ENCODE measurements around the gene PVR. TPM values are rescaled to one million over a fixed set of nuclear protein-coding genes. Genes with fewer than 3 reads are reported as not detected.
"Not testable (repeated sequence)": the region's sequence is repeated elsewhere in the genome, so short reads cannot be mapped to it uniquely, and the experiment has no call there.

Gene PVR
- polyA plus RNA-seq, 1 donor from 2014 or later, result 19.1 TPM

DNA sequence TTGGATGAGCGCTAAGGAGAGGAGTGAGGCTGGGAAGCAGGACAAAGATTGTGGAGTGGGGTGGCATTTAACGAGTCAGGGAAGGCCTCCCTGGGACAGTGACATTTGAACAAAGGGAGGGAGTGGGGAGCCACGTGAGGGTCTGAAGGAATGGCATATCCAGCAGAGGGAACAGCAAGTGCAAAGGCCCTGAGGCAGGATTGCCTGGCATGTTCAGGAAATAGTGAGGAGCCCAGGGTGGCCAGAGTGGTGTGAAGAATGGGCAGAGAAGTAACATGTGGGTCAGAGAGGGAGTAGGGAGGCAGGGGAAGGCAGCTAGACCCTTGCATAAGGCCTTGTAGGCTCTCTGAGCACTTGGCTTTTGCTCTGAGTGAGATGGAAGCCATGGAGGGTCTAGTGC lies 14.9 kb upstream of the PVR start:
- Histone ChIP-seq H3K9me3 (ENCODE audit: low read length) (no peaks in the 10 kb centered on the region), H3K27me3 (ENCODE audit: insufficient read depth, low read depth, low read length) (no peaks in the 10 kb centered on the region), H3K9me2 (ENCODE audit: insufficient read depth, low read length) (no peaks in the 10 kb centered on the region), H3K79me2 (replicated peaks; ENCODE audit: insufficient read depth, low read length) (no peaks in the 10 kb centered on the region), H2AFZ (ENCODE audit: low read depth, low read length) (no peak overlapping the region), H3K4me2 (ENCODE audit: low read length) (no peak overlapping the region), H3F3A (ENCODE audit: insufficient read depth, low read length, poor library complexity, severe bottlenecking) (no peaks in the 10 kb centered on the region), H3K4me3 (ENCODE audit: low read length) (no peak overlapping the region), H4K20me1 (ENCODE audit: insufficient read depth) (no peaks in the 10 kb centered on the region), H3K27ac (ENCODE audit: low read length) (no peak overlapping the region), H3K9ac (ENCODE audit: low read length) (no peak overlapping the region), H3K36me3 (ENCODE audit: insufficient read depth, low read length) (no peaks in the 10 kb centered on the region)
- no peak for TF ChIP-seq EZH2 (IDR thresholded peaks at IDR 0.05; ENCODE audit: borderline replicate concordance, insufficient read depth, low read length, poor library complexity, severe bottlenecking)
- TF ChIP-seq TAF1 (IDR thresholded peaks at IDR 0.05; ENCODE audit: low read depth), result no peak
- TF ChIP-seq, protein P1, sequence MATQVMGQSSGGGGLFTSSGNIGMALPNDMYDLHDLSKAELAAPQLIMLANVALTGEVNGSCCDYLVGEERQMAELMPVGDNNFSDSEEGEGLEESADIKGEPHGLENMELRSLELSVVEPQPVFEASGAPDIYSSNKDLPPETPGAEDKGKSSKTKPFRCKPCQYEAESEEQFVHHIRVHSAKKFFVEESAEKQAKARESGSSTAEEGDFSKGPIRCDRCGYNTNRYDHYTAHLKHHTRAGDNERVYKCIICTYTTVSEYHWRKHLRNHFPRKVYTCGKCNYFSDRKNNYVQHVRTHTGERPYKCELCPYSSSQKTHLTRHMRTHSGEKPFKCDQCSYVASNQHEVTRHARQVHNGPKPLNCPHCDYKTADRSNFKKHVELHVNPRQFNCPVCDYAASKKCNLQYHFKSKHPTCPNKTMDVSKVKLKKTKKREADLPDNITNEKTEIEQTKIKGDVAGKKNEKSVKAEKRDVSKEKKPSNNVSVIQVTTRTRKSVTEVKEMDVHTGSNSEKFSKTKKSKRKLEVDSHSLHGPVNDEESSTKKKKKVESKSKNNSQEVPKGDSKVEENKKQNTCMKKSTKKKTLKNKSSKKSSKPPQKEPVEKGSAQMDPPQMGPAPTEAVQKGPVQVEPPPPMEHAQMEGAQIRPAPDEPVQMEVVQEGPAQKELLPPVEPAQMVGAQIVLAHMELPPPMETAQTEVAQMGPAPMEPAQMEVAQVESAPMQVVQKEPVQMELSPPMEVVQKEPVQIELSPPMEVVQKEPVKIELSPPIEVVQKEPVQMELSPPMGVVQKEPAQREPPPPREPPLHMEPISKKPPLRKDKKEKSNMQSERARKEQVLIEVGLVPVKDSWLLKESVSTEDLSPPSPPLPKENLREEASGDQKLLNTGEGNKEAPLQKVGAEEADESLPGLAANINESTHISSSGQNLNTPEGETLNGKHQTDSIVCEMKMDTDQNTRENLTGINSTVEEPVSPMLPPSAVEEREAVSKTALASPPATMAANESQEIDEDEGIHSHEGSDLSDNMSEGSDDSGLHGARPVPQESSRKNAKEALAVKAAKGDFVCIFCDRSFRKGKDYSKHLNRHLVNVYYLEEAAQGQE (IDR thresholded peaks at IDR 0.05; ENCODE audit: borderline replicate concordance), result no peak
- TF ChIP-seq MXI1 (conservative IDR thresholded peaks at IDR 0.05; ENCODE audit: poor library complexity, severe bottlenecking), result no peak
- no peak for TF ChIP-seq EP300 (conservative IDR thresholded peaks at IDR 0.05; ENCODE audit: poor library complexity, severe bottlenecking)

DNA sequence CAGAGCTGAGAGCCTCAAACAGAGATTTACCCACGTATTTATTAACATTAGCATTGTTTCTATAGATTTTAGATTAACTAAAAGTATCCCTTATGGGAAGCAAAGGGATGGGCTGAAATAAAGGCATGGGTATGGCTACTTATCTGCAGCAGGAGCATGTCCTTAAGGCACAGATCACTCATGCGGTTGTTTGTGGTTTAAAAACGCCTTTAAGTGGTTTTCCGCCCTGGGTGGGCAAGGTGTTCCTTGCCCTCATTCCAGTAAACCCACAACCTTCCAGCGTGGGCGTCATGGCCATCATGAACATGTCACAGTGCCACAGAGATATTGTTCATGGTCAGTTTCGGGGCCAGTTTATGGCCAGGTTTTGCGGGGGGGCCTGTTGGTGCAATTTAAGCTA lies 12.1 kb upstream of the PVR start:
- H3K9me3 ChIP-seq (ENCODE audit: low read length); H3K36me3 ChIP-seq (ENCODE audit: insufficient read depth, low read length); H3K27me3 ChIP-seq (ENCODE audit: insufficient read depth, low read depth, low read length); H3K4me2 ChIP-seq (ENCODE audit: low read length); H3F3A ChIP-seq (ENCODE audit: insufficient read depth, low read length, poor library complexity, severe bottlenecking); H3K4me3 ChIP-seq (ENCODE audit: low read length); H3K79me2 ChIP-seq (replicated peaks; ENCODE audit: insufficient read depth, low read length); H3K27ac ChIP-seq (ENCODE audit: low read length); H4K20me1 ChIP-seq (ENCODE audit: insufficient read depth); H3K9me2 ChIP-seq (ENCODE audit: insufficient read depth, low read length); H2AFZ ChIP-seq (ENCODE audit: low read depth, low read length); H3K9ac ChIP-seq (ENCODE audit: low read length): not testable (repeated sequence)

DNA sequence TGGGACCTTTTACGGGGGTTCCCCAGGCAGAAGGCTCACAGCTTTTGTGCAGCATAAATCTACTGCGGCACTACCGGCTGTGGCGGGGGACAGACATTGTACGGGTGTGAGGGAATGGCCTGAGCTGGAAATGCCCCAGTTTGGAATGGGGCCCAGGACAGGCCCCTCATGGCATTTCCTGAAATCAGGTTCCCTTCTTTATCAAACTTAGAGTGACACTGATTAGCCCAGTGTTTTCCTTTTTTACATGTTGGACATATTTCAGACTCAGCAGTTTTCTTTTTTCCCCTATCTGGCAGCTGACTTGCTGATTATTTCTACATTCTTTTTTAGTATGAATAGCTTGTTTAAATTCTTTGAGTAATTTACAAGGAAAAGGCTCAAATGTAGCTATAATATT lies 9.7 kb upstream of the PVR start:
- not testable (repeated sequence) for H3K4me2 ChIP-seq (ENCODE audit: low read length); H3K9me3 ChIP-seq (ENCODE audit: low read length); H2AFZ ChIP-seq (ENCODE audit: low read depth, low read length); H3K9ac ChIP-seq (ENCODE audit: low read length); H3K36me3 ChIP-seq (ENCODE audit: insufficient read depth, low read length); H3K27ac ChIP-seq (ENCODE audit: low read length); H3K9me2 ChIP-seq (ENCODE audit: insufficient read depth, low read length); H3K79me2 ChIP-seq (replicated peaks; ENCODE audit: insufficient read depth, low read length); H3F3A ChIP-seq (ENCODE audit: insufficient read depth, low read length, poor library complexity, severe bottlenecking); H3K4me3 ChIP-seq (ENCODE audit: low read length); H3K27me3 ChIP-seq (ENCODE audit: insufficient read depth, low read depth, low read length); H4K20me1 ChIP-seq (ENCODE audit: insufficient read depth)

DNA sequence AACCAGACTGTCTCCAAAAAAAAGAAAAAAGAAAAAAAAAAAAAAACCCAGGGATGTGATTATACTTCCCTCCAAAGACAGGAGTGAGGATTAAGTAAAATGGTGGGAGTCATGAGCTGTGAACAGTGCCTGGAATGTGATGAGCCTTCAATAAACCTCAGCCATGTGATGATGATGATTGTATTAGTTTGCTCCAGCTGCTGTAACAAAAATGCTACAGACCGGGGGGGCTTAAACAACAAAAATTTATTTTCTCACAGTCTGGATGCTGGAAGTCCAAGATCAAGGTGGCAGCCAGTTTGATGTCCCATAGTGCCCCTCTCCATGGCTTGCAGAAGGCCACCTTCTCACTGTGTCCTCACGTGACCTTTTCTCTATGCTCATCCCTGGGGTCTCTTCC lies 8.9 kb upstream of the PVR start:
- H3K4me2 ChIP-seq (ENCODE audit: low read length), result no peak overlapping the region
- no peaks in the 10 kb centered on the region for H3K27me3 ChIP-seq (ENCODE audit: insufficient read depth, low read depth, low read length)
- H3K9ac ChIP-seq (ENCODE audit: low read length), result no peak overlapping the region
- H3K9me3 ChIP-seq (ENCODE audit: low read length), result no peaks in the 10 kb centered on the region
- H3K4me3 ChIP-seq (ENCODE audit: low read length), result no peak overlapping the region
- H3K36me3 ChIP-seq (ENCODE audit: insufficient read depth, low read length), result no peaks in the 10 kb centered on the region
- H2AFZ ChIP-seq (ENCODE audit: low read depth, low read length), result no peak overlapping the region
- H3F3A ChIP-seq (ENCODE audit: insufficient read depth, low read length, poor library complexity, severe bottlenecking), result no peaks in the 10 kb centered on the region
- no peaks in the 10 kb centered on the region for H3K9me2 ChIP-seq (ENCODE audit: insufficient read depth, low read length)
- TF ChIP-seq TAF1 (IDR thresholded peaks at IDR 0.05; ENCODE audit: low read depth), result no peak
- no peak for TF ChIP-seq SMC3 (conservative IDR thresholded peaks at IDR 0.05; ENCODE audit: poor library complexity)
- no peak for TF ChIP-seq EP300 (conservative IDR thresholded peaks at IDR 0.05; ENCODE audit: poor library complexity, severe bottlenecking)
- no peak for TF ChIP-seq RAD21 (conservative IDR thresholded peaks at IDR 0.05)
- TF ChIP-seq, protein P2, sequence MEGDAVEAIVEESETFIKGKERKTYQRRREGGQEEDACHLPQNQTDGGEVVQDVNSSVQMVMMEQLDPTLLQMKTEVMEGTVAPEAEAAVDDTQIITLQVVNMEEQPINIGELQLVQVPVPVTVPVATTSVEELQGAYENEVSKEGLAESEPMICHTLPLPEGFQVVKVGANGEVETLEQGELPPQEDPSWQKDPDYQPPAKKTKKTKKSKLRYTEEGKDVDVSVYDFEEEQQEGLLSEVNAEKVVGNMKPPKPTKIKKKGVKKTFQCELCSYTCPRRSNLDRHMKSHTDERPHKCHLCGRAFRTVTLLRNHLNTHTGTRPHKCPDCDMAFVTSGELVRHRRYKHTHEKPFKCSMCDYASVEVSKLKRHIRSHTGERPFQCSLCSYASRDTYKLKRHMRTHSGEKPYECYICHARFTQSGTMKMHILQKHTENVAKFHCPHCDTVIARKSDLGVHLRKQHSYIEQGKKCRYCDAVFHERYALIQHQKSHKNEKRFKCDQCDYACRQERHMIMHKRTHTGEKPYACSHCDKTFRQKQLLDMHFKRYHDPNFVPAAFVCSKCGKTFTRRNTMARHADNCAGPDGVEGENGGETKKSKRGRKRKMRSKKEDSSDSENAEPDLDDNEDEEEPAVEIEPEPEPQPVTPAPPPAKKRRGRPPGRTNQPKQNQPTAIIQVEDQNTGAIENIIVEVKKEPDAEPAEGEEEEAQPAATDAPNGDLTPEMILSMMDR (IDR thresholded peaks at IDR 0.05; ENCODE audit: poor library complexity, severe bottlenecking), result no peak
- no peak for TF ChIP-seq POLR2AphosphoS5 (IDR thresholded peaks at IDR 0.05)
- no peak for TF ChIP-seq MXI1 (conservative IDR thresholded peaks at IDR 0.05; ENCODE audit: poor library complexity, severe bottlenecking)
- TF ChIP-seq EZH2 (IDR thresholded peaks at IDR 0.05; ENCODE audit: borderline replicate concordance, insufficient read depth, low read length, poor library complexity, severe bottlenecking), result no peak
- TF ChIP-seq, protein P1 (IDR thresholded peaks at IDR 0.05; ENCODE audit: borderline replicate concordance), result no peak
- no peaks in the 10 kb centered on the region for H3K79me2 ChIP-seq (replicated peaks; ENCODE audit: insufficient read depth, low read length)
- H3K27ac ChIP-seq (ENCODE audit: low read length), result no peak overlapping the region
- no peaks in the 10 kb centered on the region for H4K20me1 ChIP-seq (ENCODE audit: insufficient read depth)

Data from neural cell (in vitro differentiated cells).